ENCODE data around the gene TMEM18.

Gene TMEM18

GRCh38 chr2:650343-651310, 26.6 kb downstream of the TMEM18 start:
- DNase-seq: no peak

- DNase-seq: no peak
Observed at GRCh38 chr2:649426-650342, 27.5 kb downstream of the TMEM18 start.

GRCh38 chr2:648476-649424, 28.5 kb downstream of the TMEM18 start:
- no peak for DNase-seq

- no peak for DNase-seq
Observed at GRCh38 chr2:647691-648231, 29.4 kb downstream of the TMEM18 start.

- no peak for DNase-seq
Observed at GRCh38 chr2:647003-647560, 30.1 kb downstream of the TMEM18 start.

- no peak for DNase-seq
Observed at GRCh38 chr2:644871-645270, 32.3 kb downstream of the TMEM18 start.

GRCh38 chr2:643761-644160, 33.4 kb downstream of the TMEM18 start:
- DNase-seq: no peak

GRCh38 chr2:643334-643733, 33.9 kb downstream of the TMEM18 start:
- no peak for DNase-seq

GRCh38 chr2:641872-642815, 35.1 kb downstream of the TMEM18 start:
- no peak for DNase-seq

GRCh38 chr2:641164-641871, 35.9 kb downstream of the TMEM18 start:
- no peak for DNase-seq

- no peak for DNase-seq
Observed at GRCh38 chr2:639703-640102, 37.5 kb downstream of the TMEM18 start.

- DNase-seq: no peak
Observed at GRCh38 chr2:637804-638203, 39.4 kb downstream of the TMEM18 start.

GRCh38 chr2:637406-637776, 39.8 kb downstream of the TMEM18 start:
- no peak for DNase-seq

GRCh38 chr2:636641-637405, 40.4 kb downstream of the TMEM18 start:
- peak in 4 of 5 experiments; percentile 13 to 49 (median 36) for DNase-seq

- no peak for DNase-seq
Observed at GRCh38 chr2:635687-636621, 41.3 kb downstream of the TMEM18 start.

- no peak for DNase-seq
Observed at GRCh38 chr2:634636-635388, 42.4 kb downstream of the TMEM18 start.

GRCh38 chr2:634041-634440, 43.2 kb downstream of the TMEM18 start:
- no peak for DNase-seq
